Measurements from ENCODE around the gene RASD2.

RASD2 gene

DNA sequence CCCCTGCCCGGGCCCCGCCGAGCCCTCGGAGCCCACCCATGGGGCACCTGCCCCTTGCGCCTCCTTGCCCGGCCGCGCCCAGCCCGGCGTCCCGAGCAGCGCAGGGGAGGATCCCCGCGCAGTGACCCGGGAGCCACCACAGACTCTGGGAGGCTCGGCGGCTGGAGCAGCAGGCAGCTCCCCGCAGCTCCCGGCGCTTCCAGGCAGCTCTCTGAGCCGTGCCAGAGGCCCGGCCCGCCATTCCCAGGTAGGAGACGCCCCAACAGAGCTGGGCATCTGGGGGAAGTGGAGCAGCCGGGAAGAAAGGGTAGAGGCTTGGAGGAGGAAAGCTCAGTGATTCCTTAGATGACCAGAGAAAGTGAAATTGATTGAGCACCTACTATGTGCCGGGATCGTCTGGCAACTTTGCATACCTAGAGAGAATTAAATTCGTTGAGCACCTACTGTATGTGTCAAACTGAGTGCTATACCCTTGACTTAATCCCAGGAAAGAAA lies 670 bp downstream of the RASD2 start:
- no peak for DNase-seq (ENCODE audit: low read depth)

- no peak for DNase-seq (ENCODE audit: low read depth)
These were observed 1.7 kb downstream of the RASD2 start for GRCh38 chr22:35542157-35542938.

GRCh38 chr22:35542939-35543516 lies 2.4 kb downstream of the RASD2 start:
- DNase-seq (ENCODE audit: low read depth): no peak

DNA sequence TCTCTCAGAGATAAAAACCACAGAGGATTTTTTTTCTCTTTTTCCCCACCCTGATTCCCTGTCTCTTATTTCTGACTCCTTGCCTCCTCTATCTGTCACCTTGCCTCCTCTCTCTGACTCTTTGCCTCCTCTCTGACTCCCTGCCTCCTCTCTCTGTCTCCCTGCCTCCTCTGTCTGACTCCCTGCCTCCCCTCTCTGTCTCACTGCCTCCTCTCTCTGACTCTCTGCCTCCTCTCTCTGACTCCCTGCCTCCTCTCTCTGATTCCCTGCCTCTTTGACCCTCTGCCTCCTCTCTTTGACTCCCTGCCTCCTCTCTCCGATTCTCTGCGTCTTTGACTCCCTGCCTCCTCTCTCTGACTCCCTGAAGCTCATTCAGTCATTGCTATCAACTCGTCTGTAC lies 3.1 kb downstream of the RASD2 start:
- no peak for DNase-seq (ENCODE audit: low read depth)

- no peak for DNase-seq (ENCODE audit: low read depth)
These were observed 3.6 kb downstream of the RASD2 start for GRCh38 chr22:35544189-35544588.

- no peak for DNase-seq (ENCODE audit: low read depth)
These were observed 4.2 kb downstream of the RASD2 start for GRCh38 chr22:35544827-35545226.

- no peak for DNase-seq (ENCODE audit: low read depth)
These were observed 6.3 kb downstream of the RASD2 start for GRCh38 chr22:35546886-35547285.

- no peak for DNase-seq (ENCODE audit: low read depth)
These were observed 7.5 kb downstream of the RASD2 start for GRCh38 chr22:35547987-35548721.

DNA sequence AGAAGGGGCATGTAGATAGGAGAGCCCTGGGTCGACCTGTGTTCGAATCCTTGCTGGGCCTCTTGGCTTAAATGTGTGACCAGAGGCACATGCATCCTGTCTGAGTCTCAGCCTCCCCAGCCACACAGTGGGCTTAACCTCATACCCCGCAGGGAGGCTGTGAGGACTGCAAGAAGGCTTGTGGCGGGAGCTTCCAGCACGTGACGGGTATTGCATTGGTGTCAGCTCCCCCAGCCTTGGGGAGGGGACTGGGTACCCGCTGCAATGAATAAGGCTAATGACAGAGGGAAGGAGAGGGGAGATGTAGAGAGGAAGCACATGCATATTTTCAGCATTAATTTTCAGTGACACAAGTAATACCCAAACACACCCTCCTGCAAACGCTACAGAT lies 8.1 kb downstream of the RASD2 start:
- no peak for DNase-seq (ENCODE audit: low read depth)

- no peak for DNase-seq (ENCODE audit: low read depth)
These were observed 8.7 kb downstream of the RASD2 start for GRCh38 chr22:35549328-35549727.

DNA sequence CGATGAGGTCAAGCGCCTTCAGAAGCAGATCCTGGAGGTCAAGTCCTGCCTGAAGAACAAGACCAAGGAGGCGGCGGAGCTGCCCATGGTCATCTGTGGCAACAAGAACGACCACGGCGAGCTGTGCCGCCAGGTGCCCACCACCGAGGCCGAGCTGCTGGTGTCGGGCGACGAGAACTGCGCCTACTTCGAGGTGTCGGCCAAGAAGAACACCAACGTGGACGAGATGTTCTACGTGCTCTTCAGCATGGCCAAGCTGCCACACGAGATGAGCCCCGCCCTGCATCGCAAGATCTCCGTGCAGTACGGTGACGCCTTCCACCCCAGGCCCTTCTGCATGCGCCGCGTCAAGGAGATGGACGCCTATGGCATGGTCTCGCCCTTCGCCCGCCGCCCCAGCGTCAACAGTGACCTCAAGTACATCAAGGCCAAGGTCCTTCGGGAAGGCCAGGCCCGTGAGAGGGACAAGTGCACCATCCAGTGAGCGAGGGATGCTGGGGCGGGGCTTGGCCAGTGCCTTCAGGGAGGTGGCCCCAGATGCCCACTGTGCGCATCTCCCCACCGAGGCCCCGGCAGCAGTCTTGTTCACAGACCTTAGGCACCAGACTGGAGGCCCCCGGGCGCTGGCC lies 11.0 kb downstream of the RASD2 start:
- no peak for DNase-seq (ENCODE audit: low read depth)

DNA sequence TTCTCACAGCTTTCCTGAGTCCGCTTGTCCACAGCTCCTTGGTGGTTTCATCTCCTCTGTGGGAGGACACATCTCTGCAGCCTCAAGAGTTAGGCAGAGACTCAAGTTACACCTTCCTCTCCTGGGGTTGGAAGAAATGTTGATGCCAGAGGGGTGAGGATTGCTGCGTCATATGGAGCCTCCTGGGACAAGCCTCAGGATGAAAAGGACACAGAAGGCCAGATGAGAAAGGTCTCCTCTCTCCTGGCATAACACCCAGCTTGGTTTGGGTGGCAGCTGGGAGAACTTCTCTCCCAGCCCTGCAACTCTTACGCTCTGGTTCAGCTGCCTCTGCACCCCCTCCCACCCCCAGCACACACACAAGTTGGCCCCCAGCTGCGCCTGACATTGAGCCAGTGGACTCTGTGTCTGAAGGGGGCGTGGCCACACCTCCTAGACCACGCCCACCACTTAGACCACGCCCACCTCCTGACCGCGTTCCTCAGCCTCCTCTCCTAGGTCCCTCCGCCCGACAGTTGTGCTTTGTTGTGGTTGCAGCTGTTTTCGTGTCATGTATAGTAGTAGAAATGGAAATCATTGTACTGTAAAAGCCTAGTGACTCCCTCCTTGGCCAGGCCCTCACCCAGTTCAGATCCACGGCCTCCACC lies 11.7 kb downstream of the RASD2 start:
- peak; percentile 67 for DNase-seq (ENCODE audit: low read depth)

DNA sequence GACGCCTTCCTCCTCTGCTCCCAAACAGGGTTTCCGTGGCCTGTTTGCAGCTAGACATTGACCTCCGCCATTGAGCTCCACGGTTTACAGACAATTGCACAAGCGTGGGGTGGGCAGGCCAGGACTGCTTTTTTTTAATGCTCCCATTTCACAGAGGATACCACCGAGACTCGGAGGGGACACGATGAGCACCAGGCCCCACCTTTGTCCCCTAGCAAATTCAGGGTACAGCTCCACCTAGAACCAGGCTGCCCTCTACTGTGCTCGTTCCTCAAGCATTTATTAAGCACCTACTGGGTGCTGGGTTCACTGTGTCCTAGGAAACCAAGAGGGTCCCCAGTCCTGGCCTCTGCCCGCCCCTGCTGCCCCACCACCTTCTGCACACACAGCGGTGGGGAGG lies 12.2 kb downstream of the RASD2 start:
- DNase-seq (ENCODE audit: low read depth): no peak

- DNase-seq (ENCODE audit: low read depth): no peak
These were observed 12.7 kb downstream of the RASD2 start for GRCh38 chr22:35553341-35553740.

DNA sequence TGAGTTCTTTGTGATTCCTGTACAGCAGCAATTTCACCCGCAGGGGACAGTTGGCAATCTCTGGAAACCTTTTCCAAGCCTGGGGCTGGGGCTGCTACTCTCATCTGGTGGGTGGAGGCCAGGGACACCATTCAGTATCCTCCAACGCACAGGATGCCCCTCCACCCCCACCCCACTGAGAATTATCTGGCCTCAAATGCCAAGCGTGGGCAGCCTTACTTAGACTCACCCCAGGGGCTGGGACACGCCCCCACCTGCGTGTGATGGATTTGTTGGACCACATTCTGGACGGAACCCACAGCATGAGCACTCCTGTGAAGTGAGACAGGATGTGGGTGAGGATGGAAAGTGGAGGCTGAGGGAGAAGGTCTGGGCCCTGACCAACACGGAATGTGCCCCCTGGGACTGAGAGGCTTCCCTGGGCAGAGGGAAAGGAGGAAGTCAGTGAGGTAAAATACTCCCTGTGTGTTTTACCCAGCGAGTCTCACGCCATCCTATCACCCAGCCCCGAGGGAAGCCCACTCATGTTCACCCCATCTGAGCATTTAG lies 13.7 kb downstream of the RASD2 start:
- DNase-seq (ENCODE audit: low read depth): no peak

- no peak for DNase-seq (ENCODE audit: low read depth)
These were observed 14.9 kb downstream of the RASD2 start for GRCh38 chr22:35555483-35555890.

GRCh38 chr22:35555946-35556547 lies 15.4 kb downstream of the RASD2 start:
- no peak for DNase-seq (ENCODE audit: low read depth)

GRCh38 chr22:35556666-35557065 lies 16.0 kb downstream of the RASD2 start:
- DNase-seq (ENCODE audit: low read depth): no peak

- DNase-seq (ENCODE audit: low read depth): no peak
These were observed 17.4 kb downstream of the RASD2 start for GRCh38 chr22:35558031-35558430.

- DNase-seq (ENCODE audit: low read depth): no peak
These were observed 18.1 kb downstream of the RASD2 start for GRCh38 chr22:35558719-35559118.

DNA sequence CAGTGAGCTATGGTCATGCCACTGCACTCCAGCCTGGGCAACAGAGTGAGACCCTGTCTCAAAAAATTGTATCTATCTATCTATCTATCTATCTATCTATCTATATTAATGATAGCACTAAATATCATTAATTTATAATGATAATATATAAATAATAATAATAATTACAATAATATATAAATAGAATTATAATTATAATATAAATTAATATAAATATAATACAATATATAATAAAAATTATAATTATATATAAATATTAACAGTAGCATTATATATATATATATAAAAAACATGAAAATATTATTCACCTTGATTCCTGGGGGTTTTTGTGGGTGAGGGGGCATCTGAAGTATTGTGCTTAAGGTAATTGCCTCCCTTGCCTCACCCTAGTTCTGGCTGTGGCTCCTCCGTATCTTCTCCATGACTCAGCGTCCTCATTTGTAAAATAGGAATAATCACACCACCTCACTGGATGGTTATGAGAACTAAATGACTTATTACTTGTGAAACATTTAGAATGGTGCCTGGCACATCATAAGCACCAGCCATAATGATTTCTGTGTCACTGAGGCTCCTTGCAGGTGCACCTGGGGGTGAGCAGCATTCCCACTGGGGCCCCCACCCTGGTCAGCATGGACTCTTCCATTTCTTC lies 18.8 kb downstream of the RASD2 start:
- no peak for DNase-seq (ENCODE audit: low read depth)

All from stimulated activated CD8-positive, alpha-beta memory T cell treated with anti-CD3 and anti-CD28 coated beads, Interleukin-12 subunit alpha, Interleukin-12 subunit beta, amount 100 ng/mL, for 1 hour (primary cell).